GM23338 (cell line): ENCODE data around the gene BEGAIN. TPM values are rescaled to one million over a fixed set of nuclear protein-coding genes. Genes with fewer than 3 reads are reported as not detected.

ENCODE experiments used
- ATAC-seq: fragments of 200-7000 bp; cut with Tn5 transposase; 3 replicates; pipeline ENCODE4 v1.9.1; 2020
- DNase-seq: peaks from one replicate; pipeline ENCODE4 v3.0.0-alpha.2; 2015; ENCODE audit warnings: low spot score
- H2AFZ ChIP-seq: fragments of 200-600 bp; sonication (generic); 2 replicates; pipeline ENCODE4 v1.8.0; 2016; ENCODE audit warnings: antibody characterized with exemption, mild to moderate bottlenecking, moderate library complexity
- H3F3A ChIP-seq: fragments of 200-600 bp; sonication (generic); replicated peaks from 2 replicates; pipeline ENCODE4 v1.8.0; 2017; ENCODE audit warnings: antibody characterized with exemption, mixed run types, low read depth
- H3K27ac ChIP-seq: fragments of 200-600 bp; sonication (generic); 2 replicates; pipeline ENCODE4 v1.6.1; 2016; ENCODE audit warnings: low read depth
- H3K27me3 ChIP-seq: fragments of 200-600 bp; sonication (generic); 2 replicates; pipeline ENCODE4 v1.8.0; 2016; ENCODE audit warnings: mild to moderate bottlenecking, mixed run types, moderate library complexity; ENCODE audit not compliant: insufficient read depth
- H3K36me3 ChIP-seq: fragments of 200-600 bp; sonication (generic); 2 replicates; pipeline ENCODE4 v1.8.0; 2016; ENCODE audit warnings: mild to moderate bottlenecking; ENCODE audit not compliant: insufficient read depth
- H3K4me1 ChIP-seq: fragments of 200-600 bp; sonication (generic); 2 replicates; pipeline ENCODE4 v1.8.0; 2016; ENCODE audit warnings: mild to moderate bottlenecking, moderate library complexity; ENCODE audit not compliant: insufficient read depth
- H3K4me2 ChIP-seq: fragments of 200-600 bp; sonication (generic); 2 replicates; pipeline ENCODE4 v1.7.1; 2017; ENCODE audit warnings: mixed run types
- H3K4me3 ChIP-seq: fragments of 200-600 bp; sonication (generic); 2 replicates; pipeline ENCODE4 v1.6.1; 2016; ENCODE audit warnings: mixed run types
- H3K79me2 ChIP-seq: fragments of 200-600 bp; sonication (generic); replicated peaks from 2 replicates; pipeline ENCODE4 v1.8.0; 2017; ENCODE audit warnings: mild to moderate bottlenecking; ENCODE audit not compliant: insufficient read depth
- H3K9me2 ChIP-seq: fragments of 200-600 bp; sonication (generic); 2 replicates; pipeline ENCODE4 v1.8.0; 2017; ENCODE audit not compliant: insufficient read depth
- H4K20me1 ChIP-seq: fragments of 200-600 bp; sonication (generic); replicated peaks from 2 replicates; pipeline ENCODE4 v1.8.0; 2017; ENCODE audit warnings: mild to moderate bottlenecking; ENCODE audit not compliant: insufficient read depth
- H3K27ac Mint-ChIP-seq: 2 replicates; pipeline ENCODE4 v1.8.0; 2020; ENCODE audit warnings: inconsistent platforms, mild to moderate bottlenecking, moderate library complexity, mixed read lengths
- H3K27me3 Mint-ChIP-seq: 3 replicates; pipeline ENCODE4 v1.8.0; 2022; ENCODE audit warnings: low read depth, mild to moderate bottlenecking, moderate library complexity, mixed read lengths, inconsistent platforms; ENCODE audit not compliant: insufficient read depth, poor library complexity
- H3K36me3 Mint-ChIP-seq: 3 replicates; pipeline ENCODE4 v1.8.0; 2021; ENCODE audit warnings: low read depth, mild to moderate bottlenecking, inconsistent platforms, moderate library complexity, mixed read lengths
- H3K4me1 Mint-ChIP-seq: 3 replicates; pipeline ENCODE4 v1.8.0; 2020; ENCODE audit warnings: mild to moderate bottlenecking, inconsistent platforms, mixed read lengths
- H3K4me3 Mint-ChIP-seq: 3 replicates; pipeline ENCODE4 v1.8.0; 2021; ENCODE audit warnings: moderate library complexity, mild to moderate bottlenecking, inconsistent platforms, mixed read lengths
- H3K9me3 Mint-ChIP-seq: 3 replicates; pipeline ENCODE4 v1.8.0; 2020; ENCODE audit warnings: moderate library complexity, mild to moderate bottlenecking, inconsistent platforms, mixed read lengths
- CREB1 ChIP-seq: fragments of 250-450 bp; sonication (Bioruptor Pico); IDR thresholded peaks from 2 replicates; pipeline ENCODE4 v1.5.0; 2020; ENCODE audit warnings: low read depth, mild to moderate bottlenecking, moderate library complexity
- CTCF ChIP-seq, 2 experiments: fragments of 200-600 bp in 1 of 2; sonication (generic) in 1 of 2; conservative IDR thresholded peaks; 2 replicates each; pipeline versions ENCODE4 v1.5.1 to v1.6.1; 2016 to 2017; ENCODE audit warnings: antibody characterized with exemption in 2 of 2, low read depth in 2 of 2, mild to moderate bottlenecking in 2 of 2, moderate library complexity in 1 of 2
- EZH2 ChIP-seq: fragments of 200-600 bp; sonication (generic); IDR thresholded peaks from one replicate; pipeline ENCODE4 v1.8.0; 2017; ENCODE audit warnings: antibody characterized with exemption, mild to moderate bottlenecking, low read depth; ENCODE audit not compliant: unreplicated experiment
- EZH2phosphoT487 ChIP-seq: fragments of 200-600 bp; sonication (generic); IDR thresholded peaks from one replicate; pipeline ENCODE4 v1.8.1; 2018; ENCODE audit warnings: antibody characterized with exemption; ENCODE audit not compliant: unreplicated experiment
- JUNB ChIP-seq: IDR thresholded peaks from one replicate; pipeline ENCODE4 v1.6.1; 2016; ENCODE audit warnings: antibody characterized with exemption; ENCODE audit not compliant: unreplicated experiment
- POLR2AphosphoS5 ChIP-seq: IDR thresholded peaks from 2 replicates; pipeline ENCODE4 v1.6.1; 2016; ENCODE audit warnings: antibody characterized with exemption, low read depth
- STAT1 ChIP-seq: IDR thresholded peaks from one replicate; pipeline ENCODE4 v1.6.1; 2016; ENCODE audit warnings: antibody characterized with exemption; ENCODE audit not compliant: unreplicated experiment
- ZNF114 ChIP-seq: fragments of 250-450 bp; sonication (Bioruptor Pico); IDR thresholded peaks from 2 replicates; pipeline ENCODE4 v1.5.0; 2020; ENCODE audit warnings: mild to moderate bottlenecking, moderate library complexity
- ZNF331 ChIP-seq: fragments of 250-450 bp; sonication (Bioruptor Pico); IDR thresholded peaks from 2 replicates; pipeline ENCODE4 v1.5.0; 2020; ENCODE audit warnings: low read depth, mild to moderate bottlenecking, moderate library complexity
- polyA plus RNA-seq: library from polyadenylated mRNA; unstranded; fragments of >200 nt; fragmentation: Nextera tagmentation; extraction: Ambion mirVana; gene quantifications from 2 replicates; pipeline ENCODE4 v1.2.1, GENCODE V29; 2016
- total RNA-seq: library from RNA; depleted of rRNA; stranded (reverse); fragments of >200 nt; shearing (Covaris generic); gene quantifications from 2 replicates; pipeline ENCODE4 v1.2.3, GENCODE V29; 2014
- TF ChIP-seq, protein P1 (sequence below): IDR thresholded peaks from 2 replicates; pipeline ENCODE4 v1.6.1; 2016; ENCODE audit warnings: antibody characterized with exemption
- TF ChIP-seq, protein P2 (sequence below): fragments of 250-450 bp; sonication (Bioruptor Pico); IDR thresholded peaks from 2 replicates; pipeline ENCODE4 v1.5.0; 2020; ENCODE audit warnings: mild to moderate bottlenecking, moderate library complexity
- TF ChIP-seq, protein P3 (sequence below): IDR thresholded peaks from one replicate; pipeline ENCODE4 v1.6.1; 2018; ENCODE audit warnings: antibody characterized with exemption; ENCODE audit not compliant: unreplicated experiment

BEGAIN gene
- total and polyA plus RNA-seq, 2 experiments from 2014 or later = 0.60 to 2.4 TPM

GRCh38 chr14:100601914-100602313 is 14.7 kb upstream of the BEGAIN start:
- no peaks in the 10 kb centered on the region for H3K27me3 ChIP-seq
- no peak overlapping the region for H3K27ac ChIP-seq
- peaks cover 3% of the 10 kb centered on the region for H3K27me3 Mint-ChIP-seq
- no peak overlapping the region for H3K4me2 ChIP-seq
- TF ChIP-seq STAT1 (no peak), CREB1 (CRISPR knock-in tag) (no peak), ZNF331 (CRISPR knock-in tag) (no peak), POLR2AphosphoS5 (no peak), JUNB (no peak), CTCF (conservative IDR thresholded peaks at IDR 0.05; ENCODE audit: low read depth in 2 of 2) (no peak), ZNF114 (no peak), EZH2 (no peak), EZH2phosphoT487 (no peak)
- TF ChIP-seq, protein P1, sequence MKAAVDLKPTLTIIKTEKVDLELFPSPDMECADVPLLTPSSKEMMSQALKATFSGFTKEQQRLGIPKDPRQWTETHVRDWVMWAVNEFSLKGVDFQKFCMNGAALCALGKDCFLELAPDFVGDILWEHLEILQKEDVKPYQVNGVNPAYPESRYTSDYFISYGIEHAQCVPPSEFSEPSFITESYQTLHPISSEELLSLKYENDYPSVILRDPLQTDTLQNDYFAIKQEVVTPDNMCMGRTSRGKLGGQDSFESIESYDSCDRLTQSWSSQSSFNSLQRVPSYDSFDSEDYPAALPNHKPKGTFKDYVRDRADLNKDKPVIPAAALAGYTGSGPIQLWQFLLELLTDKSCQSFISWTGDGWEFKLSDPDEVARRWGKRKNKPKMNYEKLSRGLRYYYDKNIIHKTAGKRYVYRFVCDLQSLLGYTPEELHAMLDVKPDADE = no peak
- TF ChIP-seq, protein P2, sequence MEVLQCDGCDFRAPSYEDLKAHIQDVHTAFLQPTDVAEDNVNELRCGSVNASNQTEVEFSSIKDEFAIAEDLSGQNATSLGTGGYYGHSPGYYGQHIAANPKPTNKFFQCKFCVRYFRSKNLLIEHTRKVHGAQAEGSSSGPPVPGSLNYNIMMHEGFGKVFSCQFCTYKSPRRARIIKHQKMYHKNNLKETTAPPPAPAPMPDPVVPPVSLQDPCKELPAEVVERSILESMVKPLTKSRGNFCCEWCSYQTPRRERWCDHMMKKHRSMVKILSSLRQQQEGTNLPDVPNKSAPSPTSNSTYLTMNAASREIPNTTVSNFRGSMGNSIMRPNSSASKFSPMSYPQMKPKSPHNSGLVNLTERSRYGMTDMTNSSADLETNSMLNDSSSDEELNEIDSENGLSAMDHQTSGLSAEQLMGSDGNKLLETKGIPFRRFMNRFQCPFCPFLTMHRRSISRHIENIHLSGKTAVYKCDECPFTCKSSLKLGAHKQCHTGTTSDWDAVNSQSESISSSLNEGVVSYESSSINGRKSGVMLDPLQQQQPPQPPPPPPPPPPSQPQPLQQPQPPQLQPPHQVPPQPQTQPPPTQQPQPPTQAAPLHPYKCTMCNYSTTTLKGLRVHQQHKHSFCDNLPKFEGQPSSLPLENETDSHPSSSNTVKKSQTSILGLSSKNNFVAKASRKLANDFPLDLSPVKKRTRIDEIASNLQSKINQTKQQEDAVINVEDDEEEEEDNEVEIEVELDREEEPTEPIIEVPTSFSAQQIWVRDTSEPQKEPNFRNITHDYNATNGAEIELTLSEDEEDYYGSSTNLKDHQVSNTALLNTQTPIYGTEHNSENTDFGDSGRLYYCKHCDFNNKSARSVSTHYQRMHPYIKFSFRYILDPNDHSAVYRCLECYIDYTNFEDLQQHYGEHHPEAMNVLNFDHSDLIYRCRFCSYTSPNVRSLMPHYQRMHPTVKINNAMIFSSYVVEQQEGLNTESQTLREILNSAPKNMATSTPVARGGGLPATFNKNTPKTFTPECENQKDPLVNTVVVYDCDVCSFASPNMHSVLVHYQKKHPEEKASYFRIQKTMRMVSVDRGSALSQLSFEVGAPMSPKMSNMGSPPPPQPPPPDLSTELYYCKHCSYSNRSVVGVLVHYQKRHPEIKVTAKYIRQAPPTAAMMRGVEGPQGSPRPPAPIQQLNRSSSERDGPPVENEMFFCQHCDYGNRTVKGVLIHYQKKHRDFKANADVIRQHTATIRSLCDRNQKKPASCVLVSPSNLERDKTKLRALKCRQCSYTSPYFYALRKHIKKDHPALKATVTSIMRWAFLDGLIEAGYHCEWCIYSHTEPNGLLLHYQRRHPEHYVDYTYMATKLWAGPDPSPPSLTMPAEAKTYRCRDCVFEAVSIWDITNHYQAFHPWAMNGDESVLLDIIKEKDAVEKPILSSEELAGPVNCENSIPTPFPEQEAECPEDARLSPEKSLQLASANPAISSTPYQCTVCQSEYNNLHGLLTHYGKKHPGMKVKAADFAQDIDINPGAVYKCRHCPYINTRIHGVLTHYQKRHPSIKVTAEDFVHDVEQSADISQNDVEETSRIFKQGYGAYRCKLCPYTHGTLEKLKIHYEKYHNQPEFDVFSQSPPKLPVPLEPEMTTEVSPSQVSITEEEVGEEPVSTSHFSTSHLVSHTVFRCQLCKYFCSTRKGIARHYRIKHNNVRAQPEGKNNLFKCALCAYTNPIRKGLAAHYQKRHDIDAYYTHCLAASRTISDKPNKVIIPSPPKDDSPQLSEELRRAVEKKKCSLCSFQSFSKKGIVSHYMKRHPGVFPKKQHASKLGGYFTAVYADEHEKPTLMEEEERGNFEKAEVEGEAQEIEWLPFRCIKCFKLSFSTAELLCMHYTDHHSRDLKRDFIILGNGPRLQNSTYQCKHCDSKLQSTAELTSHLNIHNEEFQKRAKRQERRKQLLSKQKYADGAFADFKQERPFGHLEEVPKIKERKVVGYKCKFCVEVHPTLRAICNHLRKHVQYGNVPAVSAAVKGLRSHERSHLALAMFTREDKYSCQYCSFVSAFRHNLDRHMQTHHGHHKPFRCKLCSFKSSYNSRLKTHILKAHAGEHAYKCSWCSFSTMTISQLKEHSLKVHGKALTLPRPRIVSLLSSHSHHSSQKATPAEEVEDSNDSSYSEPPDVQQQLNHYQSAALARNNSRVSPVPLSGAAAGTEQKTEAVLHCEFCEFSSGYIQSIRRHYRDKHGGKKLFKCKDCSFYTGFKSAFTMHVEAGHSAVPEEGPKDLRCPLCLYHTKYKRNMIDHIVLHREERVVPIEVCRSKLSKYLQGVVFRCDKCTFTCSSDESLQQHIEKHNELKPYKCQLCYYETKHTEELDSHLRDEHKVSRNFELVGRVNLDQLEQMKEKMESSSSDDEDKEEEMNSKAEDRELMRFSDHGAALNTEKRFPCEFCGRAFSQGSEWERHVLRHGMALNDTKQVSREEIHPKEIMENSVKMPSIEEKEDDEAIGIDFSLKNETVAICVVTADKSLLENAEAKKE (CRISPR knock-in tag) = no peak
- TF ChIP-seq, protein P3, sequence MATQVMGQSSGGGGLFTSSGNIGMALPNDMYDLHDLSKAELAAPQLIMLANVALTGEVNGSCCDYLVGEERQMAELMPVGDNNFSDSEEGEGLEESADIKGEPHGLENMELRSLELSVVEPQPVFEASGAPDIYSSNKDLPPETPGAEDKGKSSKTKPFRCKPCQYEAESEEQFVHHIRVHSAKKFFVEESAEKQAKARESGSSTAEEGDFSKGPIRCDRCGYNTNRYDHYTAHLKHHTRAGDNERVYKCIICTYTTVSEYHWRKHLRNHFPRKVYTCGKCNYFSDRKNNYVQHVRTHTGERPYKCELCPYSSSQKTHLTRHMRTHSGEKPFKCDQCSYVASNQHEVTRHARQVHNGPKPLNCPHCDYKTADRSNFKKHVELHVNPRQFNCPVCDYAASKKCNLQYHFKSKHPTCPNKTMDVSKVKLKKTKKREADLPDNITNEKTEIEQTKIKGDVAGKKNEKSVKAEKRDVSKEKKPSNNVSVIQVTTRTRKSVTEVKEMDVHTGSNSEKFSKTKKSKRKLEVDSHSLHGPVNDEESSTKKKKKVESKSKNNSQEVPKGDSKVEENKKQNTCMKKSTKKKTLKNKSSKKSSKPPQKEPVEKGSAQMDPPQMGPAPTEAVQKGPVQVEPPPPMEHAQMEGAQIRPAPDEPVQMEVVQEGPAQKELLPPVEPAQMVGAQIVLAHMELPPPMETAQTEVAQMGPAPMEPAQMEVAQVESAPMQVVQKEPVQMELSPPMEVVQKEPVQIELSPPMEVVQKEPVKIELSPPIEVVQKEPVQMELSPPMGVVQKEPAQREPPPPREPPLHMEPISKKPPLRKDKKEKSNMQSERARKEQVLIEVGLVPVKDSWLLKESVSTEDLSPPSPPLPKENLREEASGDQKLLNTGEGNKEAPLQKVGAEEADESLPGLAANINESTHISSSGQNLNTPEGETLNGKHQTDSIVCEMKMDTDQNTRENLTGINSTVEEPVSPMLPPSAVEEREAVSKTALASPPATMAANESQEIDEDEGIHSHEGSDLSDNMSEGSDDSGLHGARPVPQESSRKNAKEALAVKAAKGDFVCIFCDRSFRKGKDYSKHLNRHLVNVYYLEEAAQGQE = no peak
- H3K9me3 Mint-ChIP-seq = peaks cover 7% of the 10 kb centered on the region; the same call in 1 of the 3 replicates
- no peaks in the 10 kb centered on the region for H3K36me3 Mint-ChIP-seq
- H3K4me1 ChIP-seq = no peaks in the 10 kb centered on the region
- no peaks in the 10 kb centered on the region for H4K20me1 ChIP-seq
- no peak overlapping the region for H2AFZ ChIP-seq
- ATAC-seq (no peak), DNase-seq (no peak)
- H3K27ac Mint-ChIP-seq = no peak overlapping the region
- no peaks in the 10 kb centered on the region for H3K79me2 ChIP-seq
- no peaks in the 10 kb centered on the region; the same call in 1 of the 2 replicates for H3K36me3 ChIP-seq
- peaks cover 3% of the 10 kb centered on the region; the same call in 1 of the 3 replicates for H3K4me1 Mint-ChIP-seq
- no peaks in the 10 kb centered on the region for H3K9me2 ChIP-seq
- H3K4me3 ChIP-seq = no peak overlapping the region
- no peaks in the 10 kb centered on the region for H3F3A ChIP-seq
- no peak overlapping the region for H3K4me3 Mint-ChIP-seq
